ENCODE measurements around the gene ADCYAP1.

DNA sequence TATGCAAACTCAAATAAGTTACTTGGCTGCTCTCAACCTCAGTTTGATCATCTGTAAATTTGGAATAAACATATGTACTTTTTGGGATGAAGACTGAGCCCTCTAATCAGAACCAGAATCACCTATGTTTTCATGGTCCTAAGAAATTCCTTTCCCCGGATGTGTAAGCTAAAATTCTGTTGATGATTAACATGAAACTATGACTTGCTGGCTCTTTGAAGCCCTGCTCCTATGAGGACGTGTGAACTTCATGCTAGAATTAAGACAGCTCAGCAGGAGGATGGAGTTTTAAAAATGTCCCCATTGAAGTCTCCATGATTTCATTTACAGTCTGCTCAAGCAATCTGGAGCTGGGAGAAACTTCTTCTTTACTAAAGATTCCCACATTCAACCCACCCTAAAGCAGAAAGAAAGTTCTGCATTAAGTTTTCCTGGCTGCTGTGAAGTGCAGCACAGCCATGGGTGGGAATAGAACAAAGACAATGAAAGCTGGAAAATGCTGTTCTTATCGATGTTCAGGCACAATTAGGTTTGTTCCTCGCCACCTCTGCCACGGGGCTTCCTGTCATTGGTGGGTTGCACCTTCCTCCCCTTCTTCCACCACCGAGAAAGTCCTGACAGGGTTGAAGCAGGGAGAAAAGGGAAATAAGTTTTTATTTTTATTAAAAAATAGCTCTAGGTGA lies 50.9 kb downstream of the ADCYAP1 start:
- TF ChIP-seq, protein P1, sequence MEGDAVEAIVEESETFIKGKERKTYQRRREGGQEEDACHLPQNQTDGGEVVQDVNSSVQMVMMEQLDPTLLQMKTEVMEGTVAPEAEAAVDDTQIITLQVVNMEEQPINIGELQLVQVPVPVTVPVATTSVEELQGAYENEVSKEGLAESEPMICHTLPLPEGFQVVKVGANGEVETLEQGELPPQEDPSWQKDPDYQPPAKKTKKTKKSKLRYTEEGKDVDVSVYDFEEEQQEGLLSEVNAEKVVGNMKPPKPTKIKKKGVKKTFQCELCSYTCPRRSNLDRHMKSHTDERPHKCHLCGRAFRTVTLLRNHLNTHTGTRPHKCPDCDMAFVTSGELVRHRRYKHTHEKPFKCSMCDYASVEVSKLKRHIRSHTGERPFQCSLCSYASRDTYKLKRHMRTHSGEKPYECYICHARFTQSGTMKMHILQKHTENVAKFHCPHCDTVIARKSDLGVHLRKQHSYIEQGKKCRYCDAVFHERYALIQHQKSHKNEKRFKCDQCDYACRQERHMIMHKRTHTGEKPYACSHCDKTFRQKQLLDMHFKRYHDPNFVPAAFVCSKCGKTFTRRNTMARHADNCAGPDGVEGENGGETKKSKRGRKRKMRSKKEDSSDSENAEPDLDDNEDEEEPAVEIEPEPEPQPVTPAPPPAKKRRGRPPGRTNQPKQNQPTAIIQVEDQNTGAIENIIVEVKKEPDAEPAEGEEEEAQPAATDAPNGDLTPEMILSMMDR (IDR thresholded peaks at IDR 0.05) = no peak
- TF ChIP-seq POLR2A (IDR thresholded peaks at IDR 0.05) = no peak

All from heart left ventricle (tissue), 13 donors.